ENCODE measurements around the gene EDN3. TPM values are rescaled to one million over a fixed set of nuclear protein-coding genes. Genes with fewer than 3 reads are reported as not detected.

EDN3 gene
- total and polyA plus RNA-seq, 2 of the 8 experiments (the other 6 are each of a cell fraction or from before 2014, with no cell fraction given), result 0.17 to 0.38 TPM

DNA sequence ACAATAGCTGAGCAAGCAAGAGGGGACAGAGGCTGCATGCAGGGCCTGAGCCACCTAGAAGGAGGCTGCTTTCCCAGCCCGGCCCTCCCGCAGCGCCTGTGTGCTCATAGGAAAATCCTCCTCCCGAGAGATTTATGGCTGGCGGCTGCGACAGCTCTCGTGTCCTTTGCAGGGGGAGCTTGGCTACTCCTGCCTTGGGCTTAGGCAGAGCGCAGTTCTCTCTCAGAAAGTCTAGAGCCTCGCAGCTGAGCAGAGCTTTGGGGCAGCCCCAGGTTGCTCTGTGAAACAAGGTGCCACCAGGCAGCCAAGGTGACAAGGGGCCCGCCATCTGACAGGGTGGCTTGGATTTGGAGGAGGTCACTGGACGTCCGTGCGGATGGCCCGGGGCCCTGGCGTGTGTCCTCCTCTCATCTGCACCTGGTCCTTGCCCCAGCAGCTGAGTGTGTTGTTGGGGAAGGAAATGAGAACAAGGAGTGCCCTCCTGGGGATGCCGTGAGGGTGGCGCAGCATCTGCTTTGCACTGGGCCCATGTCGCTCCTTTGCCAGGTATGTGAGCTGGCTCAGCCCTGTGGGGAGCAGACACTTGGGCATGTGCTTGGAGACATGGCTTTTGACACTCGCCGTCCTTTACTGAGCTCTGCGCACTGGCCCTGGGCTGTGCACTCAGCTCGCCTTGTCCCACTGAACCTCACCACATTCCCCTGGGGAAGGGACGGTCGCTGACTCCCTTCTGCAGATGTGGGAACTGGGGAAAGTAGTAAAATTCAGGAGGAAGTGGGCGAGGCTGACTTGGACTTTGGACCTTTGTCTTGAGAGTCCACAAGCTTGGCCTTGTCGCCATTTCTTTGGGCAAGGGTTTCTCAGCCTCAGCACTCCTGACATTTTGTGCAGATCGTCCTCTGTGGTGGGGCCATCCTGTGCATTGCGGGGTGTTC lies 41.9 kb downstream of the EDN3 start (continued):
- TF ChIP-seq, protein P1, sequence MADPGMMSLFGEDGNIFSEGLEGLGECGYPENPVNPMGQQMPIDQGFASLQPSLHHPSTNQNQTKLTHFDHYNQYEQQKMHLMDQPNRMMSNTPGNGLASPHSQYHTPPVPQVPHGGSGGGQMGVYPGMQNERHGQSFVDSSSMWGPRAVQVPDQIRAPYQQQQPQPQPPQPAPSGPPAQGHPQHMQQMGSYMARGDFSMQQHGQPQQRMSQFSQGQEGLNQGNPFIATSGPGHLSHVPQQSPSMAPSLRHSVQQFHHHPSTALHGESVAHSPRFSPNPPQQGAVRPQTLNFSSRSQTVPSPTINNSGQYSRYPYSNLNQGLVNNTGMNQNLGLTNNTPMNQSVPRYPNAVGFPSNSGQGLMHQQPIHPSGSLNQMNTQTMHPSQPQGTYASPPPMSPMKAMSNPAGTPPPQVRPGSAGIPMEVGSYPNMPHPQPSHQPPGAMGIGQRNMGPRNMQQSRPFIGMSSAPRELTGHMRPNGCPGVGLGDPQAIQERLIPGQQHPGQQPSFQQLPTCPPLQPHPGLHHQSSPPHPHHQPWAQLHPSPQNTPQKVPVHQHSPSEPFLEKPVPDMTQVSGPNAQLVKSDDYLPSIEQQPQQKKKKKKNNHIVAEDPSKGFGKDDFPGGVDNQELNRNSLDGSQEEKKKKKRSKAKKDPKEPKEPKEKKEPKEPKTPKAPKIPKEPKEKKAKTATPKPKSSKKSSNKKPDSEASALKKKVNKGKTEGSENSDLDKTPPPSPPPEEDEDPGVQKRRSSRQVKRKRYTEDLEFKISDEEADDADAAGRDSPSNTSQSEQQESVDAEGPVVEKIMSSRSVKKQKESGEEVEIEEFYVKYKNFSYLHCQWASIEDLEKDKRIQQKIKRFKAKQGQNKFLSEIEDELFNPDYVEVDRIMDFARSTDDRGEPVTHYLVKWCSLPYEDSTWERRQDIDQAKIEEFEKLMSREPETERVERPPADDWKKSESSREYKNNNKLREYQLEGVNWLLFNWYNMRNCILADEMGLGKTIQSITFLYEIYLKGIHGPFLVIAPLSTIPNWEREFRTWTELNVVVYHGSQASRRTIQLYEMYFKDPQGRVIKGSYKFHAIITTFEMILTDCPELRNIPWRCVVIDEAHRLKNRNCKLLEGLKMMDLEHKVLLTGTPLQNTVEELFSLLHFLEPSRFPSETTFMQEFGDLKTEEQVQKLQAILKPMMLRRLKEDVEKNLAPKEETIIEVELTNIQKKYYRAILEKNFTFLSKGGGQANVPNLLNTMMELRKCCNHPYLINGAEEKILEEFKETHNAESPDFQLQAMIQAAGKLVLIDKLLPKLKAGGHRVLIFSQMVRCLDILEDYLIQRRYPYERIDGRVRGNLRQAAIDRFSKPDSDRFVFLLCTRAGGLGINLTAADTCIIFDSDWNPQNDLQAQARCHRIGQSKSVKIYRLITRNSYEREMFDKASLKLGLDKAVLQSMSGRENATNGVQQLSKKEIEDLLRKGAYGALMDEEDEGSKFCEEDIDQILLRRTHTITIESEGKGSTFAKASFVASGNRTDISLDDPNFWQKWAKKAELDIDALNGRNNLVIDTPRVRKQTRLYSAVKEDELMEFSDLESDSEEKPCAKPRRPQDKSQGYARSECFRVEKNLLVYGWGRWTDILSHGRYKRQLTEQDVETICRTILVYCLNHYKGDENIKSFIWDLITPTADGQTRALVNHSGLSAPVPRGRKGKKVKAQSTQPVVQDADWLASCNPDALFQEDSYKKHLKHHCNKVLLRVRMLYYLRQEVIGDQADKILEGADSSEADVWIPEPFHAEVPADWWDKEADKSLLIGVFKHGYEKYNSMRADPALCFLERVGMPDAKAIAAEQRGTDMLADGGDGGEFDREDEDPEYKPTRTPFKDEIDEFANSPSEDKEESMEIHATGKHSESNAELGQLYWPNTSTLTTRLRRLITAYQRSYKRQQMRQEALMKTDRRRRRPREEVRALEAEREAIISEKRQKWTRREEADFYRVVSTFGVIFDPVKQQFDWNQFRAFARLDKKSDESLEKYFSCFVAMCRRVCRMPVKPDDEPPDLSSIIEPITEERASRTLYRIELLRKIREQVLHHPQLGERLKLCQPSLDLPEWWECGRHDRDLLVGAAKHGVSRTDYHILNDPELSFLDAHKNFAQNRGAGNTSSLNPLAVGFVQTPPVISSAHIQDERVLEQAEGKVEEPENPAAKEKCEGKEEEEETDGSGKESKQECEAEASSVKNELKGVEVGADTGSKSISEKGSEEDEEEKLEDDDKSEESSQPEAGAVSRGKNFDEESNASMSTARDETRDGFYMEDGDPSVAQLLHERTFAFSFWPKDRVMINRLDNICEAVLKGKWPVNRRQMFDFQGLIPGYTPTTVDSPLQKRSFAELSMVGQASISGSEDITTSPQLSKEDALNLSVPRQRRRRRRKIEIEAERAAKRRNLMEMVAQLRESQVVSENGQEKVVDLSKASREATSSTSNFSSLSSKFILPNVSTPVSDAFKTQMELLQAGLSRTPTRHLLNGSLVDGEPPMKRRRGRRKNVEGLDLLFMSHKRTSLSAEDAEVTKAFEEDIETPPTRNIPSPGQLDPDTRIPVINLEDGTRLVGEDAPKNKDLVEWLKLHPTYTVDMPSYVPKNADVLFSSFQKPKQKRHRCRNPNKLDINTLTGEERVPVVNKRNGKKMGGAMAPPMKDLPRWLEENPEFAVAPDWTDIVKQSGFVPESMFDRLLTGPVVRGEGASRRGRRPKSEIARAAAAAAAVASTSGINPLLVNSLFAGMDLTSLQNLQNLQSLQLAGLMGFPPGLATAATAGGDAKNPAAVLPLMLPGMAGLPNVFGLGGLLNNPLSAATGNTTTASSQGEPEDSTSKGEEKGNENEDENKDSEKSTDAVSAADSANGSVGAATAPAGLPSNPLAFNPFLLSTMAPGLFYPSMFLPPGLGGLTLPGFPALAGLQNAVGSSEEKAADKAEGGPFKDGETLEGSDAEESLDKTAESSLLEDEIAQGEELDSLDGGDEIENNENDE (IDR thresholded peaks at IDR 0.05; ENCODE audit: insufficient replicate concordance, low read length), result no peak
